MM.1S (cell line): Measurements from ENCODE around the gene NCOA1.
"Not testable (repeated sequence)": the region's sequence is repeated elsewhere in the genome, so short reads cannot be mapped to it uniquely, and the experiment has no call there.

ENCODE experiments used
- DNase-seq: peaks from one replicate; pipeline ENCODE4 v3.0.0-alpha.2; 2015
- H2AFZ ChIP-seq: fragments of 300-600 bp; sonication (generic); 2 replicates; pipeline ENCODE4 v1.6.0; 2016; ENCODE audit warnings: antibody characterized with exemption, low read length
- H3F3A ChIP-seq: fragments of 300-600 bp; sonication (generic); 2 replicates; pipeline ENCODE4 v1.6.1; 2016; ENCODE audit warnings: mild to moderate bottlenecking, antibody characterized with exemption, low read length, moderate library complexity, mixed read lengths; ENCODE audit not compliant: insufficient read depth
- H3K27ac ChIP-seq: fragments of 300-600 bp; sonication (generic); 2 replicates; pipeline ENCODE4 v1.5.1; 2016; ENCODE audit warnings: mild to moderate bottlenecking, low read length
- H3K27me3 ChIP-seq: fragments of 300-600 bp; sonication (generic); replicated peaks from 2 replicates; pipeline ENCODE4 v1.6.0; 2016; ENCODE audit warnings: low read length; ENCODE audit not compliant: insufficient read depth
- H3K36me3 ChIP-seq: fragments of 300-600 bp; sonication (generic); replicated peaks from 2 replicates; pipeline ENCODE4 v1.6.1; 2016; ENCODE audit warnings: mild to moderate bottlenecking, low read length, mixed read lengths; ENCODE audit not compliant: insufficient read depth
- H3K4me1 ChIP-seq: fragments of 300-600 bp; sonication (generic); 2 replicates; pipeline ENCODE4 v1.6.1; 2016; ENCODE audit warnings: low read length, mixed read lengths
- H3K4me2 ChIP-seq: fragments of 300-600 bp; sonication (generic); 2 replicates; pipeline ENCODE4 v1.6.0; 2016; ENCODE audit warnings: low read depth, low read length
- H3K4me3 ChIP-seq: fragments of 300-600 bp; sonication (generic); 2 replicates; pipeline ENCODE4 v1.5.1; 2016; ENCODE audit warnings: low read length, mixed read lengths
- H3K79me2 ChIP-seq: fragments of 300-600 bp; sonication (generic); 2 replicates; pipeline ENCODE4 v1.6.1; 2016; ENCODE audit warnings: mixed run types, low read length, mixed read lengths
- H3K9ac ChIP-seq: fragments of 300-600 bp; sonication (generic); 2 replicates; pipeline ENCODE4 v1.6.1; 2016; ENCODE audit warnings: low read length, mixed read lengths
- H3K9me2 ChIP-seq: fragments of 300-600 bp; sonication (generic); replicated peaks from 2 replicates; pipeline ENCODE4 v1.6.1; 2016; ENCODE audit warnings: mild to moderate bottlenecking, low read length, mixed read lengths; ENCODE audit not compliant: insufficient read depth
- H3K9me3 ChIP-seq: fragments of 300-600 bp; sonication (generic); replicated peaks from 2 replicates; pipeline ENCODE4 v1.6.1; 2016; ENCODE audit warnings: mild to moderate bottlenecking, low read length, mixed read lengths; ENCODE audit not compliant: insufficient read depth
- H4K20me1 ChIP-seq: fragments of 300-600 bp; sonication (generic); 2 replicates; pipeline ENCODE4 v1.6.1; 2016; ENCODE audit warnings: mild to moderate bottlenecking, low read length, moderate library complexity, mixed read lengths; ENCODE audit not compliant: insufficient read depth
- CTCF ChIP-seq: fragments of 300-600 bp; sonication (generic); IDR thresholded peaks from 2 replicates; pipeline ENCODE4 v1.5.1; 2016; ENCODE audit warnings: antibody characterized with exemption, low read length, mixed read lengths
- EZH2 ChIP-seq: fragments of 300-600 bp; sonication (generic); optimal IDR thresholded peaks from 2 replicates; pipeline ENCODE3; 2017; ENCODE audit warnings: low read depth, mild to moderate bottlenecking, antibody characterized with exemption, low read length, mixed read lengths
- EZH2phosphoT487 ChIP-seq: fragments of 300-600 bp; sonication (generic); IDR thresholded peaks from 2 replicates; pipeline ENCODE4 v1.6.1; 2018; ENCODE audit warnings: antibody characterized with exemption, low read length

Gene NCOA1

GRCh38 chr2:24544456-24545115 lies 53.5 kb downstream of the NCOA1 start:
- Histone ChIP-seq H3K4me3 (no peak overlapping the region), H3K27me3 (no peaks in the 10 kb centered on the region), H3K9ac (no peak overlapping the region), H3K4me1 (no peaks in the 10 kb centered on the region), H3K4me2 (no peak overlapping the region), H4K20me1 (no peaks in the 10 kb centered on the region), H2AFZ (no peak overlapping the region), H3K79me2 (no peaks in the 10 kb centered on the region), H3F3A (no peaks in the 10 kb centered on the region), H3K27ac (no peak overlapping the region), H3K9me3 (no peaks in the 10 kb centered on the region), H3K36me3 (no peaks in the 10 kb centered on the region), H3K9me2 (no peaks in the 10 kb centered on the region)
- TF ChIP-seq EZH2phosphoT487 (no peak), EZH2 (no peak), CTCF (no peak)
- no peak for DNase-seq

- Histone ChIP-seq H3K9ac (no peak overlapping the region), H3K4me2 (no peak overlapping the region), H4K20me1 (no peaks in the 10 kb centered on the region), H3K27me3 (no peaks in the 10 kb centered on the region), H3K36me3 (no peaks in the 10 kb centered on the region), H3F3A (no peaks in the 10 kb centered on the region), H2AFZ (no peak overlapping the region), H3K79me2 (no peaks in the 10 kb centered on the region), H3K27ac (no peak overlapping the region), H3K4me3 (no peak overlapping the region), H3K9me3 (no peaks in the 10 kb centered on the region), H3K4me1 (no peaks in the 10 kb centered on the region), H3K9me2 (no peaks in the 10 kb centered on the region)
- DNase-seq = no peak
- TF ChIP-seq EZH2phosphoT487 = no peak
- TF ChIP-seq CTCF = no peak
- no peak for TF ChIP-seq EZH2
These were observed 55.6 kb downstream of the NCOA1 start for GRCh38 chr2:24546669-24547068.

- no peak for DNase-seq
- Histone ChIP-seq H3F3A (no peaks in the 10 kb centered on the region), H4K20me1 (no peaks in the 10 kb centered on the region), H3K36me3 (no peaks in the 10 kb centered on the region), H3K4me2 (no peak overlapping the region), H3K9me2 (no peaks in the 10 kb centered on the region), H3K9ac (no peak overlapping the region), H3K4me3 (no peak overlapping the region), H3K27me3 (no peaks in the 10 kb centered on the region), H2AFZ (no peak overlapping the region), H3K4me1 (no peaks in the 10 kb centered on the region), H3K79me2 (no peaks in the 10 kb centered on the region), H3K27ac (no peak overlapping the region), H3K9me3 (no peaks in the 10 kb centered on the region)
- TF ChIP-seq EZH2phosphoT487 = no peak
- TF ChIP-seq CTCF = no peak
- no peak for TF ChIP-seq EZH2
These were observed 57.0 kb downstream of the NCOA1 start for GRCh38 chr2:24548058-24548457.

- H3K79me2 ChIP-seq, H3F3A ChIP-seq, H4K20me1 ChIP-seq, H3K36me3 ChIP-seq, H3K4me1 ChIP-seq, H3K9me3 ChIP-seq, H3K9me2 ChIP-seq, H3K27me3 ChIP-seq, H3K27ac ChIP-seq, DNase-seq, H3K4me2 ChIP-seq, H2AFZ ChIP-seq, H3K9ac ChIP-seq, H3K4me3 ChIP-seq: not testable (repeated sequence)
These were observed 59.2 kb downstream of the NCOA1 start for GRCh38 chr2:24550301-24550700.
